ENCODE measurements around the gene GFER. TPM values are rescaled to one million over a fixed set of nuclear protein-coding genes. Genes with fewer than 3 reads are reported as not detected.
A peak's percentile ranks its signal among the peaks of the same experiment; 100 is the strongest.

Gene GFER
- total RNA-seq, 1 experiment from 2014 or later: 43.5 TPM

DNA sequence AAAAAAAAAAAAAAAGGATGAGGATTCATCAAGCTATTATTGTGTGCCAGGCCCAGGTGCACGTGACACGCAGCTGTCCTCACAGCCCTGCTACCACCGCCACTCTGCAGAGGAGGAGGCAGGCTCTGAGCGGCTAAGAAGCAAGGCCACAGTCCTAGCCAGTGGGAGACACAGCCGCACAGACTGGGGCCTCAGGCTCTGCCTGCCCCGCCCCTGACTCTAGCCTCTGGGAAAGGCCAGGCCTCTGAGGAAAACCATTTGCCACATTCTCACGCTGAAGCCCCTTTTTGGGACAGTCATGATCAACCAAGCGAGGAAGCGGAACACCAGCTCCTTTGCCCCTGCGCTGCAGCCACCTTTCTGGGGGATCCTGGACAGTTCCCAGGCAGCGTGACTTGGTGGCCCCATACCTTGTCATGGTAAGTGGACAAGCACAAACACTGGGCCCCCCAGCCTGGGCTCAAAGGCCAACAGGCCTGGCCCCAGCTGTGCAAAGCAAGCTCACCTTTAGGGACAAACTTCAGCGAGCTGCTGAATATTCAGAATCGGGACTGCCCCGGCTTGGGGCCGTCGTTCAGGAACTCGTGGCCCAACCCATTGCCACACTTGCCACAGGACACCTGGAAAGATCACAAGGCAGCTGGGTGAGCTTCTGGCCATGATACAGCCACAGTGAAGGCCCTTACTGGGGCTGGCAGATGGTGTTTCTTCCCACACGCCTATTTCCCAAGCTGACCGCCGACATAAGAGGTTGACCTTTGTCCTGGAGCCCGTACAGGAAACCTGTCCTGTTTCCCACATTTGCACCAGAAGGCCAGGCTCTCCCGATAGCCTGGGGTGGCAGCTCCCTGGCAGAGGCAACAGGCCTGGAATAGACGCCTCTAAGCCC, 43.5 kb upstream of the GFER start:
- peaks cover 8% of the 10 kb centered on the region for H3K4me1 Mint-ChIP-seq (ENCODE audit: low read depth, unreplicated experiment)
- no TSS peak for BruUV-seq (replicated peaks)
- peaks cover 35% of the 10 kb centered on the region for H3K36me3 Mint-ChIP-seq (ENCODE audit: insufficient read depth, unreplicated experiment)
- H3K27me3 Mint-ChIP-seq (ENCODE audit: unreplicated experiment): no peaks in the 10 kb centered on the region
- H3K4me3 Mint-ChIP-seq (ENCODE audit: low read depth, unreplicated experiment): no peak overlapping the region
- intact Hi-C loops (cut with micrococcal nuclease; ENCODE audit: unreplicated experiment): no loop called here
- no peaks in the 10 kb centered on the region for H3K9me3 Mint-ChIP-seq (ENCODE audit: low read depth, unreplicated experiment)
- TF ChIP-seq, protein P1, sequence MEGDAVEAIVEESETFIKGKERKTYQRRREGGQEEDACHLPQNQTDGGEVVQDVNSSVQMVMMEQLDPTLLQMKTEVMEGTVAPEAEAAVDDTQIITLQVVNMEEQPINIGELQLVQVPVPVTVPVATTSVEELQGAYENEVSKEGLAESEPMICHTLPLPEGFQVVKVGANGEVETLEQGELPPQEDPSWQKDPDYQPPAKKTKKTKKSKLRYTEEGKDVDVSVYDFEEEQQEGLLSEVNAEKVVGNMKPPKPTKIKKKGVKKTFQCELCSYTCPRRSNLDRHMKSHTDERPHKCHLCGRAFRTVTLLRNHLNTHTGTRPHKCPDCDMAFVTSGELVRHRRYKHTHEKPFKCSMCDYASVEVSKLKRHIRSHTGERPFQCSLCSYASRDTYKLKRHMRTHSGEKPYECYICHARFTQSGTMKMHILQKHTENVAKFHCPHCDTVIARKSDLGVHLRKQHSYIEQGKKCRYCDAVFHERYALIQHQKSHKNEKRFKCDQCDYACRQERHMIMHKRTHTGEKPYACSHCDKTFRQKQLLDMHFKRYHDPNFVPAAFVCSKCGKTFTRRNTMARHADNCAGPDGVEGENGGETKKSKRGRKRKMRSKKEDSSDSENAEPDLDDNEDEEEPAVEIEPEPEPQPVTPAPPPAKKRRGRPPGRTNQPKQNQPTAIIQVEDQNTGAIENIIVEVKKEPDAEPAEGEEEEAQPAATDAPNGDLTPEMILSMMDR (IDR thresholded peaks at IDR 0.05; ENCODE audit: unreplicated experiment): no peak
- CTCF ChIA-PET: interaction anchor here (0.6 to 0.7 kb wide), 3 partner anchors 66 to 113 kb away, joined by 3 to 5 read pairs (median 4); partner anchors contain the start of gene FAHD1
- H3K27ac Mint-ChIP-seq (ENCODE audit: unreplicated experiment): no peak overlapping the region
- no peak for DNase-seq

DNA sequence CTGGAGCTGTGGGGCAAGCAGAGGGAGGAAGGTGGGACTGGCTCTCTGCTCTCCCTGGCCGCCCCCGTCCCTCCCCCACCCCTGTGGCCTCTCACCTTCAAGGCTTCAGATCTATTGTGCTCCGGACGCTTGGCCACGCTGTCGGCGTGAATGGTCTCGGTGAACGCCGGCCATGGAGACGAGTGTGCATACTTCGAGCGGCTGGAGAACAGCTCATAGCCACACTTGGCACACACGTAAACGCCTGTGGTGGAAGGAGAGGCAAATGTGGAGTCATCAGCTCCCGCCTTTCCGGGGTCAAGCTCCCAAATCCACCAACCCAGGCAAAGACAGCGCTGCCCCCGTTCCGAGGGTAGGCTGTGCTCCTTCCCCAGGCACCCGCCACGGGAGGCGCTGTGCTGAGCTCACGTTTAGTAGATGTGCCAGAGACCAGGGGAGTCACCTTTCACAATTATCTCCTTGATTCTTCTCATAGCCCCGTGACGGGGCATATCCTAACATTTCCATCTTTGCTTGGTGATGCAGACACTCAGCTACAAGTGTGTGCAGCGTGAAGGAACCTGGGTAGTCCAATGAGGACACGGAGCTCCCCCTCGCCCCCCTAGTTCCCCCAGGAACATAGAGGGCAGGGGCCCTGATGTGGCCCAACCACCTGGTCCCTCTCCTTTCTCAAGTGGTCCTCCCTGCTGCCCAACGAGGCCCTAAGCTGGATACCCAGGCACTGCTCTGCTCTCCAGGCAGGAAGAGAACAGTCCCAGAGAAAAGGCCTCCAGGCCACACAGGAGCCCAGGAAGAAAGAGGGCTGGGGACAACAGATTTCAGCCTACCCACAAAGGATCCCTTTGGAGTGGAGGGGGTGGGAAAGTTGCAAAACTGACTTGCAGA, 42.6 kb upstream of the GFER start:
- TF ChIP-seq, protein P1 (IDR thresholded peaks at IDR 0.05; ENCODE audit: unreplicated experiment): no peak
- Mint-ChIP-seq H3K4me3 (ENCODE audit: low read depth, unreplicated experiment) (peak overlapping the region; percentile 99), H3K27me3 (ENCODE audit: unreplicated experiment) (no peaks in the 10 kb centered on the region), H3K9me3 (ENCODE audit: low read depth, unreplicated experiment) (no peaks in the 10 kb centered on the region), H3K27ac (ENCODE audit: unreplicated experiment) (no peak overlapping the region), H3K36me3 (ENCODE audit: insufficient read depth, unreplicated experiment) (peaks cover 35% of the 10 kb centered on the region), H3K4me1 (ENCODE audit: low read depth, unreplicated experiment) (peaks cover 8% of the 10 kb centered on the region)
- no TSS peak for BruUV-seq (replicated peaks)
- DNase-seq: no peak
- CTCF ChIA-PET: no interaction called here
- intact Hi-C loops (cut with micrococcal nuclease; ENCODE audit: unreplicated experiment): no loop called here

DNA sequence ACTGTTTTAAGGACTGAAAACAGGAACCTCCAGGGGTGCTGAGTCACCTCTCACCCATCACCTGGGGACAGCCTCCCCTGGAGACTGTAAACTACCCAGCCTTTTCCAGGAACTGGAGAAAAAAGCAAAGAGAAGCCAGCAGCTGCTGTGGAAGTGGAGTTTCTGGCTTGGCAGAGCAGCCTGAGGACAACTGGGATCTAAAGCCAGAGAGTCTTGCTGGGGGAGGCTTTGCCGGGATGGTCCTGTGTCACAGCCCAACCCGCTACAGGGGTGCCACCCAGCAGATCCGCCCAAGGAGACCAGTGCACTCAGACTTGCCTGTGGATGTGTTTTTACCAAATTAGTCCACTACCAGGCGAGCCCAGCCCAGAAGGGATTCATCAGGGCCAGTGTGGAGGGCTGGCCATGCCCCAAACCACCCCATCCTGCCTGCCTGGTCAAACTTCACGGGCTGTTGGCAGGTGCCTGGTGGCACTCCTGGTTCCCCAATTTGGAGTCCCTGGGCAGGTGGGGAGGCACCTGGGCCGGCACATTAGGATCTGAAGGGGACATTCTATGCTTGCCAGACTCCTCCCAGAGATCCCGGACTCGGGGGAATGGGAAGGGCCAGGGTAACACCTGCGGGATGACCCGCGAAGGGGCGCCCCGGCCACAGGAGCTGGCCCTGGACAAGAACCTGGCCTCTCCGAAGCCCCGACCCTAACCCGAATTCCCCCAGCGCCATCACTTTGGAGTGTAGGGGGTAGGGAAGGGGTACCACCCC, 41.8 kb upstream of the GFER start:
- peak; percentile 27 for DNase-seq
- BruUV-seq (replicated peaks): TSS peak; percentile 29
- Mint-ChIP-seq H3K27me3 (ENCODE audit: unreplicated experiment) (no peaks in the 10 kb centered on the region), H3K4me3 (ENCODE audit: low read depth, unreplicated experiment) (peak overlapping the region; percentile 99), H3K27ac (ENCODE audit: unreplicated experiment) (no peak overlapping the region), H3K9me3 (ENCODE audit: low read depth, unreplicated experiment) (no peaks in the 10 kb centered on the region), H3K4me1 (ENCODE audit: low read depth, unreplicated experiment) (peaks cover 8% of the 10 kb centered on the region), H3K36me3 (ENCODE audit: insufficient read depth, unreplicated experiment) (peaks cover 31% of the 10 kb centered on the region)
- TF ChIP-seq, protein P1 (IDR thresholded peaks at IDR 0.05; ENCODE audit: unreplicated experiment): no peak
- intact Hi-C loops (cut with micrococcal nuclease; ENCODE audit: unreplicated experiment): no loop called here
- CTCF ChIA-PET: no interaction called here
